ENCODE results near the gene TUT7. TPM values are rescaled to one million over a fixed set of nuclear protein-coding genes. Genes with fewer than 3 reads are reported as not detected.

TUT7 gene
- total RNA-seq, 2 donors from 2014 or later: 30.8 to 35.3 TPM

GRCh38 chr9:86352440-86353077, 1.7 kb downstream of the TUT7 start:
- DNase-seq (no peak), ATAC-seq (no peak)
- intact Hi-C loops (cut with DNase I, micrococcal nuclease): no loop called here

- DNase-seq (no peak), ATAC-seq (no peak)
- intact Hi-C loops (cut with DNase I, micrococcal nuclease): no loop called here
These were observed 2.3 kb downstream of the TUT7 start for GRCh38 chr9:86351880-86352279.

GRCh38 chr9:86350006-86350760, 4.0 kb downstream of the TUT7 start:
- ATAC-seq: no peak
- intact Hi-C loops (cut with DNase I, micrococcal nuclease): no loop called here
- DNase-seq: no peak

GRCh38 chr9:86349271-86349670, 4.9 kb downstream of the TUT7 start:
- ATAC-seq: no peak
- DNase-seq: no peak
- intact Hi-C loops (cut with DNase I, micrococcal nuclease): no loop called here

- no peak for DNase-seq
- no peak for ATAC-seq
- intact Hi-C loops (cut with DNase I, micrococcal nuclease): no loop called here
These were observed 6.2 kb downstream of the TUT7 start for GRCh38 chr9:86347991-86348390.

- no peak for DNase-seq
- intact Hi-C loops (cut with DNase I, micrococcal nuclease): no loop called here
- ATAC-seq: no peak
These were observed 9.4 kb downstream of the TUT7 start for GRCh38 chr9:86344818-86345217.

- DNase-seq (no peak), ATAC-seq (no peak)
- intact Hi-C loops (cut with DNase I, micrococcal nuclease): no loop called here
These were observed 11.9 kb downstream of the TUT7 start for GRCh38 chr9:86342269-86342668.

- ATAC-seq: no peak
- no peak for DNase-seq
- intact Hi-C loops (cut with DNase I, micrococcal nuclease): no loop called here
These were observed 13.2 kb downstream of the TUT7 start for GRCh38 chr9:86341007-86341491.

- intact Hi-C loops (cut with DNase I, micrococcal nuclease): no loop called here
- DNase-seq: no peak
- ATAC-seq: no peak
These were observed 13.7 kb downstream of the TUT7 start for GRCh38 chr9:86340356-86341006.

- intact Hi-C loops (cut with DNase I, micrococcal nuclease): no loop called here
- no peak for DNase-seq
- ATAC-seq: no peak
These were observed 16.6 kb downstream of the TUT7 start for GRCh38 chr9:86337469-86338108.

GRCh38 chr9:86336058-86336457, 18.2 kb downstream of the TUT7 start:
- DNase-seq (no peak), ATAC-seq (no peak)
- intact Hi-C loops (cut with DNase I, micrococcal nuclease): no loop called here

- intact Hi-C loops (cut with DNase I, micrococcal nuclease): no loop called here
- no peak for DNase-seq
- ATAC-seq: no peak
These were observed 20.6 kb downstream of the TUT7 start for GRCh38 chr9:86333651-86334050.

GRCh38 chr9:86330186-86330585, 24.0 kb downstream of the TUT7 start:
- ATAC-seq (no peak), DNase-seq (no peak)
- intact Hi-C loops (cut with DNase I, micrococcal nuclease): no loop called here

- DNase-seq (no peak), ATAC-seq (no peak)
- intact Hi-C loops (cut with DNase I, micrococcal nuclease): no loop called here
These were observed 24.6 kb downstream of the TUT7 start for GRCh38 chr9:86329649-86330048.

- no peak for ATAC-seq
These were observed 26.1 kb downstream of the TUT7 start for GRCh38 chr9:86328156-86328555.

GRCh38 chr9:86326536-86326935, 27.7 kb downstream of the TUT7 start:
- intact Hi-C loops (cut with DNase I, micrococcal nuclease): no loop called here
- no peak for ATAC-seq
- DNase-seq: no peak

More at GRCh38 chr9:86328156-86328555, 26.1 kb downstream of the TUT7 start:
- intact Hi-C loops (cut with DNase I, micrococcal nuclease): no loop called here
- DNase-seq: no peak

GRCh38 chr9:86324901-86325300, 29.3 kb downstream of the TUT7 start:
- intact Hi-C loops (cut with DNase I, micrococcal nuclease): no loop called here
- no peak for ATAC-seq
- no peak for DNase-seq

GRCh38 chr9:86324308-86324707, 29.9 kb downstream of the TUT7 start:
- DNase-seq: no peak
- intact Hi-C loops (cut with DNase I, micrococcal nuclease): no loop called here
- ATAC-seq: no peak

- DNase-seq: no peak
- no peak for ATAC-seq
- intact Hi-C loops (cut with DNase I, micrococcal nuclease): no loop called here
These were observed 31.1 kb downstream of the TUT7 start for GRCh38 chr9:86322973-86323644.

Data from left colon (tissue), 2 donors.